ENCODE measurements around the gene BTBD6. TPM values are rescaled to one million over a fixed set of nuclear protein-coding genes. Genes with fewer than 3 reads are reported as not detected.

BTBD6 gene
- total RNA-seq, 4 donors from 2014 or later = 56.1 to 72.5 (median 69.4) TPM

GRCh38 chr14:105207460-105207901 lies 40.9 kb upstream of the BTBD6 start:
- H3K9me3 ChIP-seq = no peaks in the 10 kb centered on the region
- WGBS = 78% methylated on average over 4 of the region's 13 CpGs
- H3K4me1 ChIP-seq = peaks cover 42 to 49% (median 45%) of the 10 kb centered on the region in 4 donors
- H3K4me3 ChIP-seq = no peak overlapping the region
- peaks cover 0 to 2% (median 0%) of the 10 kb centered on the region in 4 donors for H3K27me3 ChIP-seq
- H3K36me3 ChIP-seq = peaks cover 25 to 39% (median 36%) of the 10 kb centered on the region in 4 donors
- DNase-seq (ENCODE audit: extremely low spot score) = no peak
- no peak overlapping the region for H3K27ac ChIP-seq (replicated peaks in 1 of 4)
- TF ChIP-seq CTCF (IDR thresholded peaks at IDR 0.05) (no peak), POLR2A (IDR thresholded peaks at IDR 0.05; ENCODE audit: low read depth) (no peak), POLR2AphosphoS5 (IDR thresholded peaks at IDR 0.05) (no peak), EP300 (IDR thresholded peaks at IDR 0.05) (no peak)
- intact Hi-C loops (cut with DNase I) = no loop called here

- H3K27me3 ChIP-seq = no peaks in the 10 kb centered on the region
- peaks cover 35 to 42% (median 39%) of the 10 kb centered on the region in 4 donors for H3K4me1 ChIP-seq
- H3K27ac ChIP-seq (replicated peaks in 1 of 4) = no peak overlapping the region
- no peak overlapping the region for H3K4me3 ChIP-seq
- DNase-seq (ENCODE audit: extremely low spot score) = no peak
- TF ChIP-seq CTCF (IDR thresholded peaks at IDR 0.05) = no peak
- TF ChIP-seq POLR2A (IDR thresholded peaks at IDR 0.05; ENCODE audit: low read depth) = no peak
- no peak for TF ChIP-seq POLR2AphosphoS5 (IDR thresholded peaks at IDR 0.05)
- TF ChIP-seq EP300 (IDR thresholded peaks at IDR 0.05) = no peak
- H3K36me3 ChIP-seq = peaks cover 25 to 46% (median 43%) of the 10 kb centered on the region in 4 donors
- H3K9me3 ChIP-seq = no peaks in the 10 kb centered on the region
- 90% methylated on average over 19 of the region's 25 CpGs for WGBS
- intact Hi-C loops (cut with DNase I) = no loop called here
Observed at GRCh38 chr14:105207996-105208737, 40.2 kb upstream of the BTBD6 start.

GRCh38 chr14:105208738-105209075 lies 39.6 kb upstream of the BTBD6 start:
- 85% methylated on average over 7 of the region's 12 CpGs for WGBS
- intact Hi-C loops (cut with DNase I) = no loop called here
- Histone ChIP-seq H3K4me1 (peaks cover 30 to 38% (median 34%) of the 10 kb centered on the region in 4 donors), H3K9me3 (no peaks in the 10 kb centered on the region), H3K4me3 (no peak overlapping the region), H3K27me3 (no peaks in the 10 kb centered on the region), H3K27ac (replicated peaks in 1 of 4) (no peak overlapping the region), H3K36me3 (peaks cover 25 to 50% (median 48%) of the 10 kb centered on the region in 4 donors)
- TF ChIP-seq CTCF (IDR thresholded peaks at IDR 0.05) (no peak), POLR2AphosphoS5 (IDR thresholded peaks at IDR 0.05) (no peak), EP300 (IDR thresholded peaks at IDR 0.05) (no peak), POLR2A (IDR thresholded peaks at IDR 0.05; ENCODE audit: low read depth) (no peak)
- no peak for DNase-seq (ENCODE audit: extremely low spot score)

- H3K27ac ChIP-seq (replicated peaks in 1 of 4) = no peak overlapping the region
- peaks cover 26 to 35% (median 32%) of the 10 kb centered on the region in 4 donors for H3K4me1 ChIP-seq
- H3K27me3 ChIP-seq = no peaks in the 10 kb centered on the region
- intact Hi-C loops (cut with DNase I) = no loop called here
- peaks cover 25 to 54% (median 52%) of the 10 kb centered on the region in 4 donors for H3K36me3 ChIP-seq
- DNase-seq (ENCODE audit: extremely low spot score) = no peak
- H3K4me3 ChIP-seq = no peak overlapping the region
- H3K9me3 ChIP-seq = no peaks in the 10 kb centered on the region
- TF ChIP-seq EP300 (IDR thresholded peaks at IDR 0.05) (no peak), POLR2A (IDR thresholded peaks at IDR 0.05; ENCODE audit: low read depth) (no peak), CTCF (IDR thresholded peaks at IDR 0.05) (no peak), POLR2AphosphoS5 (IDR thresholded peaks at IDR 0.05) (no peak)
- 89% methylated on average over 7 of the region's 8 CpGs for WGBS
Observed at GRCh38 chr14:105209091-105209490, 39.2 kb upstream of the BTBD6 start.

Data from esophagus muscularis mucosa (tissue), 4 donors.